Measurements from ENCODE around the gene PDLIM1.

The PDLIM1 gene

GRCh38 chr10:95260397-95260881 lies 30.4 kb downstream of the PDLIM1 start:
- Mint-ChIP-seq H3K9me3 (peaks cover 33% of the 10 kb centered on the region), H3K4me1 (peaks cover 44% of the 10 kb centered on the region), H3K36me3 (ENCODE audit: low read depth) (peaks cover 75% of the 10 kb centered on the region), H3K4me3 (no peak overlapping the region), H3K27ac (peak overlapping the region; percentile 85), H3K27me3 (ENCODE audit: low read depth, poor library complexity) (no peaks in the 10 kb centered on the region)
- DNase-seq, result no peak
- no peak for TF ChIP-seq CTCF (IDR thresholded peaks at IDR 0.05)

GRCh38 chr10:95257849-95258248 lies 33.0 kb downstream of the PDLIM1 start:
- Mint-ChIP-seq H3K27me3 (ENCODE audit: low read depth, poor library complexity) (peaks cover 2% of the 10 kb centered on the region), H3K9me3 (peaks cover 40% of the 10 kb centered on the region), H3K27ac (peak overlapping the region; percentile 80), H3K36me3 (ENCODE audit: low read depth) (peaks cover 83% of the 10 kb centered on the region), H3K4me3 (no peak overlapping the region), H3K4me1 (peaks cover 20% of the 10 kb centered on the region)
- no peak for DNase-seq
- TF ChIP-seq CTCF (IDR thresholded peaks at IDR 0.05), result no peak

GRCh38 chr10:95256268-95256667 lies 34.5 kb downstream of the PDLIM1 start:
- H3K27ac Mint-ChIP-seq, result no peak overlapping the region
- peaks cover 10% of the 10 kb centered on the region for H3K27me3 Mint-ChIP-seq (ENCODE audit: low read depth, poor library complexity)
- peaks cover 86% of the 10 kb centered on the region for H3K36me3 Mint-ChIP-seq (ENCODE audit: low read depth)
- no peak for TF ChIP-seq CTCF (IDR thresholded peaks at IDR 0.05)
- H3K4me3 Mint-ChIP-seq, result no peak overlapping the region
- H3K4me1 Mint-ChIP-seq, result peaks cover 9% of the 10 kb centered on the region
- DNase-seq, result no peak
- H3K9me3 Mint-ChIP-seq, result peaks cover 40% of the 10 kb centered on the region

GRCh38 chr10:95254629-95255028 lies 36.2 kb downstream of the PDLIM1 start:
- Mint-ChIP-seq H3K27me3 (ENCODE audit: low read depth, poor library complexity) (peaks cover 10% of the 10 kb centered on the region), H3K4me3 (no peak overlapping the region), H3K36me3 (ENCODE audit: low read depth) (peaks cover 69% of the 10 kb centered on the region), H3K27ac (no peak overlapping the region), H3K4me1 (peaks cover 15% of the 10 kb centered on the region), H3K9me3 (peaks cover 40% of the 10 kb centered on the region)
- TF ChIP-seq CTCF (IDR thresholded peaks at IDR 0.05), result no peak
- no peak for DNase-seq

- H3K4me1 Mint-ChIP-seq, result peaks cover 25% of the 10 kb centered on the region
- DNase-seq, result no peak
- no peak for TF ChIP-seq CTCF (IDR thresholded peaks at IDR 0.05)
- H3K36me3 Mint-ChIP-seq (ENCODE audit: low read depth), result peaks cover 60% of the 10 kb centered on the region
- H3K27me3 Mint-ChIP-seq (ENCODE audit: low read depth, poor library complexity), result peaks cover 10% of the 10 kb centered on the region
- H3K4me3 Mint-ChIP-seq, result no peak overlapping the region
- no peak overlapping the region for H3K27ac Mint-ChIP-seq
- H3K9me3 Mint-ChIP-seq, result peaks cover 40% of the 10 kb centered on the region
These were observed 37.1 kb downstream of the PDLIM1 start for GRCh38 chr10:95253686-95254085.

- no peak overlapping the region for H3K27ac Mint-ChIP-seq
- TF ChIP-seq CTCF (IDR thresholded peaks at IDR 0.05), result no peak
- no peak for DNase-seq
- H3K4me3 Mint-ChIP-seq, result no peak overlapping the region
- peaks cover 33% of the 10 kb centered on the region for H3K9me3 Mint-ChIP-seq
- H3K27me3 Mint-ChIP-seq (ENCODE audit: low read depth, poor library complexity), result peaks cover 10% of the 10 kb centered on the region
- H3K4me1 Mint-ChIP-seq, result peaks cover 32% of the 10 kb centered on the region
- peaks cover 53% of the 10 kb centered on the region for H3K36me3 Mint-ChIP-seq (ENCODE audit: low read depth)
These were observed 37.8 kb downstream of the PDLIM1 start for GRCh38 chr10:95253007-95253406.

All from nephron progenitor cell (in vitro differentiated cells).